ENCODE results near the gene TMEM266.

The TMEM266 gene

DNA sequence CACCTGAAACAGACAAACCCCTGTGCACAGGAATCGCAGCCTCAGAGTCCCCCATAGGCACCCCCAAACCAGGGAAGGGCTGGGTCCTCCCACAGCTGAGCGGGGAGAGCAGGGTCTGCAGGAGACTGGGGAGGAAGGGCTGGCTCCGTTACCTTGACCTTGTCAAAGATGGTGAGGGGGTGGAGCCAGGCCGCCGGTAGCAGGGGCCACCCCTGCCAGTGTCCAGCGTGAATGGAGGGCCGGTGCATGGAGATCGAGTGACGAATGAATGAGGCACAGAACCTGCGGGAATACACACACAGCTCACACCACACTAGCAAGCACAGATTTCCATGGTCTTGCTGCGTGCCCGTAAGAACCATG, 102.2 kb downstream of the TMEM266 start:
- DNase-seq (ENCODE audit: low spot score), result no peak

DNA sequence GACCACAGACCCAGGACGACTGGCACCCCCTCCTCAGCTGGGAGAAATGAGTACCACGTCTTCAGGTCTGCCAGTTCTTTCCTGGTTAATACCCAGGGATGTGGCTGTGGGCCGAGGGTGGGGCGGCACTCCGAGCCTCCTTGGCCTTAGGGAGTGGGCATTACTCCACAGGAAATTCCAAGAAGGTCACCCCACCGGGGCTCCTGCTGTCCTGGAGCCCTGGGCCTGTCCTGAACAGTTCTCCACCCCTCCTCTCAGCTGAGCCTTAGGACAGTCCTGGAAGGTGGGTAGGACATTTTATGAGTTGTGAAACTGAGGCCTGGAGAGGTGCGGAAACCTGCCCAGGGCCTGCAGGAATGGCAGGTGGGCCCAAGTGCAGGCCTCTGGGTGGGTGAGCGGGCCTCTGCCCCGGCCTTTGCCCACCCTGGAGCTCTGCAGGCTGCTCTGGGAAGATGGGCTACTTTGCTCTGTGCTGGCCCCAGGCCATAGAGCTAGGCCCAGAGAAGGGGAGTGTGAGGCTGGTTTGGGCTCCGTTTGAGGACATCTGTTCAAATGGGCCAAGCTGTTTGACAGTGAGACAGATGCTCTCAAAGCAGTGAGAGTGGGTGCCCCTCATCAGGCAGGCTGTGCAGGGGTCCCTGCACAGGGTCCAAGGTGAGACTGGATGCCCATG, 103.1 kb downstream of the TMEM266 start:
- DNase-seq (ENCODE audit: low spot score), result no peak

DNA sequence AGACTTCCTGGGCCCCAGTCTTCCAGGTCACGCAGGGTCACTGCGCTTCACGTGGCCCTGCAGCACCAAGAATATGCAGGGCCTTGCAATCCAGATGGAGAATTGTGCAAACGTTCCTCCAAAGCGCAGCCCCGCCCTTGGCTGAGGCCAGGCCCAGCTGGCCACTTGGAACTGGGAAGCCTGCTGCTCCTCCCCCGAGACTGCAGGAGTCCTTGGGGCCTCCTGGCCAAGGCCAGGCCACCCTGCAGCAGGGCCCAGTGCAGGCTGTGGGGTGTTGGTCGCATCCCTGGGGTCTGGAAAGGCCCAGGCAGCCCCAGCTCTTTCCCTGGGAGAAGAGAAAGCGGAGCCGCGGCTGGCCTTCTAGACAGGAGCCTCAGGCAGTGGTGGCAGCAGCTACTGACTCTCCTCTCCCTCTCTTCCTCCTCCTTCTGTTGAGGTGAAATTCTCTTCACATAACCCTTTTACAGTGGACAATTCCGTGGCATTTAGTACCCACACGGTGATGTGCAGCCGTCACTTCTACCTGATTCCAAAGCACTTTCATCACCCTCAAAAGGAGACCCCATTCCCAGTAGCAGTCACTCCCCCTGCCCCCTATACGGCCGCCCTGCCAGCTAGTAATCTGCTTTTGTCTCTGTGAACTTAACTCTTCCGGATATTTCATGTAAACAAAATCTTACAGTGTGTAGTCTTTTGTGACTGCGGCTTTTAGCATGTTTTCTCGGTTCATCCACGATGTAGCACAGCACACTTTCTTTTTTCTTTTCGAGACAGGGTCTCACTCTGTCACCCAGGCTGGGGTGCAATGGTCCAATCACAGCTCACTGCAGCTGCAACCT, 103.9 kb downstream of the TMEM266 start:
- DNase-seq (ENCODE audit: low spot score), result no peak

DNA sequence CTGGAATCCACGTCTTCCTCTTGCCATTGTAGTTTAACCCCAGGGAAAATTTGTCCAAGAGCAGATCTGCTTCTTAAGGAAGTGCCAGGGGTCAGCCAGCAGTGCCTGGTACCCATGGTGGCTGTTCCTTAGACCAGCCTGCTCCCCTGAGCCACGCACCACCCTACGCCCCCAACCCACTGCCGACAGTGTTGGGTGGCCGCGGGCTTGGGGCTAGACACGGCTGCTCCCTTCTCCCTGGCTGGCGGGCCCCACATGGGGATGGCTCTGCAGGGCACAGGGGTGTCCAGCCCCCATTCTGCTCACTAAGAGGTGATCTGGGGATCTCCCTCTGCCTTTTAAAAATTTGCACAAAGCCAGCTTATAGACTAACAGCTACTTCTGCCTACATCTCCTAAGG, 104.8 kb downstream of the TMEM266 start:
- no peak for DNase-seq (ENCODE audit: low spot score)

DNA sequence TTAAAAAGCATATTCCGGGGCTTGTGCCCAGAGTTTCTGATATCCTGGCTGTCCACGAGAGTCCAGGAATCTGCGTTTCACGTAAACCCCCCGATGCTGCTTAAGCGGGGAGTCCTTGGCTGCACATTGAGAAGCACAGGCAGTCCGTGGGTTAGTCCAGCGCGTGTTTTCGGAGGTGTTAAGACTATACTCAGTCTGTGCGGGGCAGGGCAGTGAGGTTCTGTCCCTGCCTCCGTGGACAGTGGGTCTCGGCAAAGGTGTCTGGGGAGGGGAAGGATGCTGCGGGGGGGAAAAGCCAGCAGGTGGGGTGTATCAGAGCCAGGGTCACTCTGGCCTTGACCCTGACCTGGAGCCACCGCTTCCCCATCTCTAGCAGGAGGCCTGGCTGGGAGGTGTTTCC, 106.2 kb downstream of the TMEM266 start:
- DNase-seq (ENCODE audit: low spot score), result no peak

DNA sequence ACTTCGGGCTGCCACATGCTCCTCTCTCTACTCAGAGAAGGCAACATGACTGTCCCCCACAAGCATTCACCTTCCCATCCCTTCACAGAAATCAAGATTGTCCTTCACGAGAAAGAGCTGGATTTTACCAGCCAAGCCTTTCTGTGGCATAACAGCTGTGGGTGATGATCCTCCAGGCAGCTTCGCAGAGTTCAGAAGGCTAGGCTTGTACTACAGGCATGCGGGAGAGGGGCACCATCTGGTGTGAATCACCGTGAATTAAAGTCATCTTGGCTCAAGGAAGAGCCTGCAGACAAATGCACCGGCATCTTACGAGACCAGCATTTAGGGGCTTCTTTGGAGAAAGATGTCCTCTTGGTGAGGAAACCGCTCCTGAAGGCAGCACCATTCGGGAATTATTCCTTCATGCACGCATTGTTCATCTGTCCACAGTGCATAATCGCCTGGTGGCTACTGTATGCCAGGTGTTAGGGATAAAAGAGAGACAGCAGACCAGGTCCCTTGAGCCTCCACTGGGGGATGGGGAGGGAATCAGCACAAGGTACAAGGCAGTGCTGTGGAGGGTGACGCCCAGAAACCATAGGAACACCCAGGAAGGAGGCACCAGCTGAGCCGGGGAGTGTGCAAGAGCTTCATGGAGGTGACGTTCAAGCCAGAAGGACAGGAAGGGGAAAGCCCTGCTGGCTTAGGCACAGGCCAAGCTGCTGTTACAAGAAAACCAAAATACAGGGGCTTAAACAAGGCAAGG, 108.6 kb downstream of the TMEM266 start:
- DNase-seq (ENCODE audit: low spot score), result no peak

DNA sequence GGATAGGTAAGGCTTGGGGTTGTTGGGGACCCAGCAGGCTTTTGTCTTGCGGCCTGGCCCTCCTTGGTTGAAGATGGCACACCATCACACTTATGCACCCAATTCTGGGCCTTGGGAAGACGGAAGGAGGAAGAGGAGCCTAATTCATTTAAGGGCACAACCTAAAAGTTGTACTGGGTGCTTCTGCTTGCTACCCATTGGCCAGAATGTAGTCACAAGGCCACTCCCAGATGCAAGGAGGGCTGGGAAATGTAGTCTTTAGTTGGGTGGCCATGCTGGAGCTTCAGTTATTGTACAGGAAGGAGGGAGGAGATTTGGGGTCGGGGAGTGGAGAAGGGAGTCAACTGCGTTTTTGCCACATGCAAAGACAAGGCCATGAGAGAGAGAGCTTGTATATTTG, 109.2 kb downstream of the TMEM266 start:
- DNase-seq (ENCODE audit: low spot score), result peak; percentile 35

DNA sequence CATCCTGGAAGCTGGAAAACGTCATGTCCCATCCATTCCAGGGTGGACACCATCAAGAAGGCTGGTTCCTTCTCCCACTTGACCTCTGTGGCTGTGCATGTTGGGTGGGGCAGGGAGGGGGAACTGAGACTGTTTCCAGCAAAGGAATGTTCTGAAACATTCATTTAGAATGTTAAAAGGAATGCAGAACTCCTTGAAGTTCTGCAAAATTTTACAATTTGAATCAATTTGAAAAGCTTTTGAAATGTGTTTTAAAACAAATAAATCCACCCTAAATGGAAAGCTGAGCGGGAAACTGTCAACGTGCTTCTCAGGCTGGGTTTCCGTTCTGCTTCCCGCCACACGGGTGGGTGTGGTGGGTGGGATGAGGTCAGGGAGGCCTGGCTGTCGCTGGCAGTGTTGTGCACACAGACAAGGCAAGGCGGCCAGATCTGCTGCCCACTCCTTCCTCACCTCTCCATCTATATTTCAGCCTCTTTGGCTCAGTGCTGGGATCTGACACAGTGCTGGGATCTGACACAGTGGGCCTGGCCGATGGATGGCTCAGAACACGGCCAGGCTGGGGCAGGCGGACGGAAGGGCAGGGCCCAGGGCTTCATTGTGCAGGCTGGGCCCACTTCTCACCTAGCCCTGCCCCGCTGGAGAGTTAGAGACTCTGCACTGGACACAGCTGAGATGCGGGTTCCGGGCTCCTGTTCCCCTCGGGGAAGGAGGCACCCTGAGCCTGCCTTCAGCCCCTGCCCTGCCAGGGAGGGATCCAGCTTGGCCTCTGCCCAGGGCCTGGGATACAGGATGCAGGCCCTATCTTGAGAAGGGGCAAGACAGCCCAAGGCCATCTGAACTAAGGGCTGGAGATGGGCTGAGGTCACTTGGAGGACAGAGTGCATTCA, 110.4 kb downstream of the TMEM266 start:
- DNase-seq (ENCODE audit: low spot score), result no peak

DNA sequence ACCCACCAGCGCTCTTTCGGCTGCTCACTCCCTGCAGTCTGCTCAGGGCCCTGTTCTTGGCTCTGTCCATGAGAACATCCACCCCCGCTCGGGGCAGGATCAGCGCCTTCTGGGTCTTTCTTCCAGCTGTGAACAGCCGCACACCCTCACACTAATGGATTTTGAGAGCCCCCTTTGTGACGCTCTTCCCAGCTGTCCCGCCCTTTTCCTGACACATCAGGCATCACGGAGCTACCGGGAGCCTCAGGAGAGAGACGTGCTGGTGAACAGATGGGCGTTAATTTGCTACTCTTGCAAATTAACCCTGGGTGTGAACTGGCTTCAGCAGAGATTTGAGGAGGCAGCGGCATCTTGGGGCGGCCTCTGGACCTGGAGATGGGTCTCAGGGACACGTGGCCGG, 113.0 kb downstream of the TMEM266 start:
- DNase-seq (ENCODE audit: low spot score), result no peak

DNA sequence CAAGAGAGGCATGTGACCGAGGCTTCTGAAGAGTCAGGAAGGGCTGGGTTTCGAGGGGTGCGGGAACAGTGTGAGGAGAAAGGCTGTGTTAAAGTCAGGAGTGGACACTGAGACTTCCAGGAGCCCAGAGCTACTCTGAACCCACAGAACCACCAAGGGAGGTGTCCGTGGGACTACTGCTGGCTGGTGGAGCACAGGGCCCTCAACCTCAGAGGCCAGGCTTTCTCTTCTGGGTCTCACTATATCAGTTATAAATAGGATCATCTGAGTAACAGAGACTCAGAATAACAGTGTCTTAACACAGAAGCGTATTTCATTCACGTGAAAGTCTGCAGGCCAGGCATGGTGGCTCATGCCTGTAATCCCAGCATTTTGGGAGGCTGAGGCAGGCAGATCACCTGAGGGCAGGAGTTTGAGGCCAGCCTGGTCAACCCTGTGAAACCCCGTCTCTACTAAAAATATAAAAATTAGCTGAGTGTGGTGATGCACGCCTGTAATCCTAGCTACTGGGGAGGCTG, 113.6 kb downstream of the TMEM266 start:
- no peak for DNase-seq (ENCODE audit: low spot score)

DNA sequence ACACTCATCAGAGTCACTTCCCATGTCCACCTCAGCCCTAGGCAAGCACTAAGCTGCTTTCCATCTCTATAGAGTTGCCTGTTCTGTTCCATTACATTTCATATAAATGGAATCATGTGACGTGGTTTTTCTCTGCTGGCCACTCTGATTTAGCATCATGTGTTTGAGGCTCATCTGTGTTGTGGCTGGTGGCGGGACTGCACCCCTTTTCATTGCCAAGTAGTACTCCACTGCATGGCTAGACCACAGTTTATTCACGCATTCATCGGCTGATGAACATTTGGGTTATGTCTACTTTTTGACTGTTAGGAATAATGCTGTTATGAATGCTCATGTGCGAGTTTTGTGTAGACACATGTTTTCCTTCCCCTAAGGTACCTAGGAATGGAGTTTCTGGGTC, 114.9 kb downstream of the TMEM266 start:
- DNase-seq (ENCODE audit: low spot score), result no peak

DNA sequence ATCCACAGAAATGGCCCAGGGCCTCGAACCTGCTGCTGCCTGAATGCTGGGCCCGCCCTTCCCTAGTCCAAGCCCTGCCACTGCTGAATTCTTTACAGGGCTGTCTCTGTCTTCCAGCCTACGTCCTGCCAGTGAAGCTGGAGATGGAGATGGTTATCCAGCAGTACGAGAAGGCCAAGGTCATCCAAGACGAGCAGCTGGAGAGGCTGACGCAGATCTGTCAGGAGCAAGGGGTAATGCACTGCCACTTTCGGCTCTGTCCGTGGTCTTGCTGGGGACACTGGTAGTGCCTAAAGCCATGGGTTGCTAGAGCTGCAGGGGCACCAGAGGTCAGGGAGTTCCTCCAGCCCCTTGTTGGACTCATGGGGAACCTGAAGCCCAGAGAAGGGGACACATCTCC, 115.7 kb downstream of the TMEM266 start:
- DNase-seq (ENCODE audit: low spot score), result no peak

DNA sequence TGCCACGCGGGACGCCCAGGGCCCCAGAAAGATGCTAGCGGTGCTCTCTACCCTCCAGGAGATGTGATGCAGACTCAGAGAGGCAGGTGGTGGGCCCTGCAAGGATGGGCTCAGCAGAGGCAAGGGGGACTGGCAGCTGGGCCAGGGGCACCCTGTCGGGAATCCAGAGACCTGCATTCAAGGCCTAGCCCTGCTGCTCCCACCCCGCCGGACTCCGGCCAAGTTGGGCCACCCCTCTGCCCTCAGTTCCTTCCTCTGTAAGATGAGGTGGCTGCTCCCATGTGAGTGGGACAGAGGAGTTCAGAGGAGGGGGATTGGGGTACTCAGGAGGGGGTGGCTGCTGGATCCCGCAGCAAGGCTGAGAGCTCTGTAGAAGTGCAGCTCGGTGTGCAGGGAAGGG, 116.3 kb downstream of the TMEM266 start:
- DNase-seq (ENCODE audit: low spot score), result no peak

DNA sequence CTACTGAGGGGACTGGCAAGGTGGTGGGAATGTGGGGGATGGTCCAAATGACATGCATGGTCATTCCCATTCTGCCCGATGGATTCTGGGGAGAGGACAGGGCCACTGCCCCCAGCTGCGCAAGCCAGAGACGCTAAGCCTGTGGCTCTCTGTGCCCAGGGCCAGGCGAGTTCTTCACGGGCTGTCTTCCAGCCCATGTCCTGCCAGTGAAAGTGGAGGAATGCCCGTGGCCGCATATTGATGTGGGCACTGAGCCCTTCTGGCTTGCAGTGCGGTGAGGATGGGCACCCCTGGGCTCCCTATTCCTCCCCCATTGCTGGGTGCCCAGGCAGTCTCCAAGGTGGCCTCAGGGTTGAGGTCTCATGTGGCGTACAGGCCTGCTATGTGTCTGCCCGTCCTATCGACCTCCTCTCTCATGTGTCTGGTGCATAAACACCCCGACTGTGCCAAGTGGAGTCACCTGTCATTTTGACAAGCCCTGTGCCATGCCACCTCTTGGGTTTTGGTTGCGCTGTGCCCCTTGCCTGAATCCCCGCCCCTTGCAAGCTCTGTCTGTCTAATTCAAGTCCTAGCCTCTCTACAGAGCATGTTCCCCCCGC, 116.8 kb downstream of the TMEM266 start:
- DNase-seq (ENCODE audit: low spot score), result no peak

DNA sequence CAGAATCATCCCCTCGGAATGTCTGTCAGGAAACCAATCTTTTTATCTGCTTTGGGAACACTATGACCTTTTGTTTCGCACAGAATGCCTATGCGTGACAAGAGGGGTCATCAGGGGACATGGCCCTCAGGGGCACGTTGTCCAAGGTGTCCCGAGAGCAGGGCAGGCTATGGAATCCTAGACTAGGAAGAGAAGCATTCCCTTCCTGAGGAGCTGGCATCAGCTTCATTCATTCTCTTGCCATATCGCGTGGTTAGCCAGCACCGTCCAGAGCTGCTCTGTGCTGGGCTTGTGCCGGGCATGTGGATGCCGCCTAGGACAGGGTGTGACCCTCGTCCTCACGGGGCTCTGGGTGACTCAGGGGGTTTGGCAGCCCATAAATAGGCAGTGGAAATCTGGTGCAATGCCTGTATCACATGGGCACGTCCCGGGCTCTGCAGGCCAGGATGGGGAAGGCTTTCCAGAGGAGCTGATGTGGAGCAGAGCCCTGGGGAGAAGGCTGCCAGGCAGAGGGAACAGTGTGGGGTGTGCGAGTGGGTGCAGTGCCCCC, 117.8 kb downstream of the TMEM266 start:
- DNase-seq (ENCODE audit: low spot score), result no peak

DNA sequence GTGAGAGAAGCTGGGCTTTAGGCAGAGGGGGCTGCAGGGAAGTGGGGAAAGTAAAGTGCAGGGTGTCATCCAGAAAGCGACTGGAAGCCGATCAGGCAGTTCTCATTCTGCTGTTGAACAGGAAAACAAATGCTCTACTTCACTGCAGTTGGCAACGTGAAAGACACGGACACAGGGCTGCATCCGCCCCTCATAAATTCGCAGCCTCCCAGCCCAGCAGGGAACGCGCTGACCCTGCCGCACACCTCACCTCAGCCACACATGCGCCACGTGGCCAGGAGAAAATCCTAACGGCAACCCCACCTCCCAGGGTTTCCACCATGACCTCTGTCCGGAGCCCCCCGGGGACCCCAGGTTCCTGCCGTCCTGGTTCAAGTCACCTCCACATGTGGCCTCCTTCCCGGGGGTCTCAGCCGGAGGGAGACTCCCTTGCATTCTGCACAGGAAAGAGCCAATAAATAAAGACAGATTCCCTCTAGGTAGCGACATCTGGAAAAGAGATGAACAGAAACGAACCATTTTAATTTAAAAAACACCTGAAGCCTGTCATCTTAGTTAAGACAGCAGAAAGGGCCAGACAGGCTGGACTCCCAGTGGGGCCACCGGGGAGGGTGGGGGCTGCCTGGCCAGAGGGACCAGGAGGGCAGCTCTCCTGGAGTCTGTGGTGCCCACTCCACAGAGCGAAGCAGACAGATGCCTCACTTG, 118.7 kb downstream of the TMEM266 start:
- no peak for DNase-seq (ENCODE audit: low spot score)

DNA sequence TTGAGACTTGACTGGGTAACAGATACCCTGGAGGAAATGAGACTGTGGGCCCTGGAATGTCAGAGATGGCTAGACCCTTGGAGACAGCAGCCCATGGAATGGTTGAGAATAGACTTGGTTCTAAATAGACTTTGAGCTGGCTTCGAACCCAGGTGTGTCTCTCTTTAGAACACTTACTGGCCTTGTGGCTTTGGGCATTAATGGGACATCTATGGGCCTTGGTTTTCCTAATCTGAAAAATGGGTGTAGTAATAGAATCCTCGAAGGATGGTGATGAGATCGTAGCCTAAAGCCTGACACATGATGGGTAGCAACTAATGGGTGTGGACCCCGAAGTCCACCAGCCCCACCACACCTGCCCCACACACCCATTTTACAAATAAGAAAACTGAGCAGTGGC, 119.2 kb downstream of the TMEM266 start:
- DNase-seq (ENCODE audit: low spot score), result no peak

DNA sequence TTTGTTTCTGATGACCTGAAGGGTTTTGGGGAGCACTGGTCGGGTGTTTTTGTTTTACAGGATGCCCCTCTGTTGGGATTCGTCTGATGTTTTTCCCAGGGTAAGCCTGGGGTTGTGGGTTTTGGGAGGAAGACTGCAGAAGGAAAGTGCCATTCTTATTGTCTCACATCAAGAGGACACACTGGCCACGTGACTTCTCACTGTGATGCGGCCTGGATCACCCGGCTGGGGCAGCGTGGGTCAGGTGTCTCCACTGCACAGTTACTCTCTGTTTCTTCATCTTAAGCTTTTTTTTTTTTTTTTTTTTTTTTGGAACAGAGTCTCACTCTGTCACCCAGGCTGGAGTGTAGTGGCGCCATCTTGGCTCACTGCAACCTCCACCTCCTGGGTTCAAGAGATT, 120.5 kb downstream of the TMEM266 start:
- DNase-seq (ENCODE audit: low spot score), result no peak

DNA sequence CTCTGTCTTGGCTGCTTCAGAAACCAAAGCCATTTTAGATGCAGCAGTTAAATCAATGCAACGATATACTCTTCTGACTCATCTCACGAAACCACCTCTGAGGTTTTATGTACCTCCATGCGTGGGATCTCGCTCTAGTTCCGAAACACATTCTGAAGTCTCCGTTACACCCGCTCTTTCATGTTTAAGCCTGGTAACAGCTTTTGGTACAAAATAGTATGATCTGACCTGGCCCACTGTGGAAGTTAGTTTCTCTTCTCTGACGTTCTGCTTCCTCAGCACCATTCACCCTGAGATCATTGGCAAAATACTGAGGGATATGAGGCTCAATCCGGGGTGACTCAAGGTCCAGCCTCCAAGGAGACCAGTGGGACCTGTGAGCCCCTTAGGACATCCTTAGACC, 121.9 kb downstream of the TMEM266 start:
- no peak for DNase-seq (ENCODE audit: low spot score)

DNA sequence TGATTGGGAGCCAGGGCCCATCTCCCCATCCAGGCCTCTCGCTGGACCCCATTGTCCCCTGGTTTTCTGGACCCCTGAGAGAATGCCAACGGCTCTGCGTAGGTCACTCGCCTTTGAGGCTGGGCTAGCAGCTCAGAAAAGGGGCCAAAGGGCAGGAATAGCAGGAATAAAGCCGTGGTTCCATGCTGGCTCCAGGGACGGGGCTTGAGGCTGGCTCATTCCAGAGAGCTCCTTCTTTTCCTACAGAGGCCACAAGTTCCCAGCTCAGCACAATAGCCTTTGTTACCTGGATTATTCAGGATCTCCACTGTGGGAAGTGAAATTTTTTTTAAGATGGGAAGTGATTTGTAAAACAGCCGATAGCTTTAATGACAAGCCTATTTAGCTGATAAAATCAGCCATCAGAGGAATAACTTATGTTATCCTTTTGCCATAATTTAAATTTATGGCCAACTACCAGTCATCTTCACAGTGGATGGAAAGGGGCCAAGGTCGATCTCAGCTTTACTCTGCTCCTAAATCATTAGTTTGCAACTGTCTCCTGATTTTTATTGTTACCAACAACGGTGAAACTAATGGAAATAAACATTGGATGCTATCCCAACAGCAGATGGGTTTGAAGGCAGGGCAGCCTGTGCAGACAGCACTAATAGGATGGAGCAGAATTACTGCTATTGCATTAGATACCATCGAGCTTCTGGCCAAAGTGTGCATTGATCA, 124.3 kb downstream of the TMEM266 start:
- DNase-seq (ENCODE audit: low spot score), result no peak
